ENCODE results near the gene CBFA2T3.

The CBFA2T3 gene

DNA sequence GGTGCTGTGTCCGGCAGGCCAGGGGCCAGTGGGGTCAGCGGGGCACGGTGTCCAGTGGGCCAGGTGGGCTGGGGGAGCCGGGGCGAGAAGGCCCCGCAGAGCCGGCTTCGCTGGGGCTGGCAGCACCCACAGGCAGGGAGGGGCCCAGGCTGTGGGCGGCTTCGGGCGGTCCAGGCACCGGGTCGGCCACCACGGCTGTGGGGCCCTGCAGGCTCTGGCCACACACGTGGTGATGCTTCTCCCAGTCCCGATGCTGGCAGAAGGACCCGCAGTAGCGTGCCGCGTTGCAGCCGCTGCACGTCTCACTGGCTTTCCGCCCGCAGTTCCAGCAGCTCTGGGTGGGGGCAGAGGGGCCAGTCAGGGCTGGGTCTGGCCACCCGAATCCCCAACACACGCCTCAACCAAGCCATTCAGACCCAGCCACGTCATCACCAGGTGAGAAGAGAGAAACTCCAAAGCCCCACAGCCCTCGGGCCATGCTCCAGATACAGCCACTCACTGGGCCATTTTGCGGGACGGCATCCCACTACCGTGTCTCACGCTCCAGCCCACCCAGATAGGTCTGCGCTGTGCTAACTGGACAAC, 100.0 kb downstream of the CBFA2T3 start:
- DNase-seq (ENCODE audit: low read depth in 2 of 2): no peak

DNA sequence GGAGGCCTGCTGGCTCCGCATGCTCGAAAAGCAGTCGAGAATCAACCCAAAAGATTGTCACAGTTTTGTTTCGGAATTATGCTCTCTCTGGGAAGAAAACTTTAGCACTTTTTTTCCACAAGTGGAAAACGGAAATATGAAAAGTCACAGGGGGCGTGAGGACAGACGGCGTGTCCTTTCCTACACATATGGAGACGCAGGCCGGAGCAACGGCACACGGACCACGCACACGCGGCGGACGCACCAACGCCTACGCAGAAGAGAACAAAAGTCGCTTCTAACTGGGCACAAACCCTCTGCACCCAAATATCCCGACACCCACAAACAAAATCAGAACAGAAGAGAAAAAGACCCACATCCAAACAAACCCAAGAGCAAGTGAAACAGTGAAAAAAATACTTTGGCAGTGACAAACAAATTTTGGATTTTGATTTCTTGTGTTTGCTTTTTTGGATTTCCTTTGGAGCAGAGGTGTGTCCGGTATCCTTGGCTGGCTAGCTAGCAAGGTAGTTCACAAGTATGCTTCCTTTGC, 101.2 kb downstream of the CBFA2T3 start:
- DNase-seq (ENCODE audit: low read depth in 2 of 2): no peak

DNA sequence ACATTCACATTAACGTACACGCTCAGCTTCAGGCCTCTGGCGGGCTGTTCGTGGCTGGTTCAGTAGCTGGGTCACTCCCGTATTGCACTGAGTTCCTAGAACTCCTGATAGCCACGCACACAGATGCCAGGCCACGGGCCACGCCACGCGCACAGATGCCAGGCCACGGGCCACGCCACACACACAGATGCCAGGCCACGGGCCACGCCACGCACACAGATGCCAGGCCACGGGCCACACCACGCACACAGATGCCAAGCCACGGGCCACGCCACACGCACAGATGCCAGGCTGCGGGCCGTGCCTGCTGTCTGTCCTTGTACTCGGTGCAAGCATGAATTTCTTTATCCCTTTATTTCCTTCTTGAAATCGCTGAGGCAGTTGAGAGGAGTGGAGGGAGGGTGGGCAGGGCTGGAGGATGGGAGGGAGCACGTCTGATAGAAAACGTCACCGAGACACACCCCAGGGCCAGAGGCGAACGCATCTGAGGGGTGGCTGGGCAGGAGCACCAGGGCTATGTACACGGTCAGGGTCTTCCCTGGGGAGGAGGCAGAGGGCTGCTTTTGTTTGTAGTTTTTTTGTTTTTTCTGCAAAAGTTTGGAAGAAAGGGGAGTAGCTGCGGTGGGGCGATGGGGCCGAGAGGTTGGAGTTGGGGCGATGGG, 101.9 kb downstream of the CBFA2T3 start:
- no peak for DNase-seq (ENCODE audit: low read depth in 2 of 2)

DNA sequence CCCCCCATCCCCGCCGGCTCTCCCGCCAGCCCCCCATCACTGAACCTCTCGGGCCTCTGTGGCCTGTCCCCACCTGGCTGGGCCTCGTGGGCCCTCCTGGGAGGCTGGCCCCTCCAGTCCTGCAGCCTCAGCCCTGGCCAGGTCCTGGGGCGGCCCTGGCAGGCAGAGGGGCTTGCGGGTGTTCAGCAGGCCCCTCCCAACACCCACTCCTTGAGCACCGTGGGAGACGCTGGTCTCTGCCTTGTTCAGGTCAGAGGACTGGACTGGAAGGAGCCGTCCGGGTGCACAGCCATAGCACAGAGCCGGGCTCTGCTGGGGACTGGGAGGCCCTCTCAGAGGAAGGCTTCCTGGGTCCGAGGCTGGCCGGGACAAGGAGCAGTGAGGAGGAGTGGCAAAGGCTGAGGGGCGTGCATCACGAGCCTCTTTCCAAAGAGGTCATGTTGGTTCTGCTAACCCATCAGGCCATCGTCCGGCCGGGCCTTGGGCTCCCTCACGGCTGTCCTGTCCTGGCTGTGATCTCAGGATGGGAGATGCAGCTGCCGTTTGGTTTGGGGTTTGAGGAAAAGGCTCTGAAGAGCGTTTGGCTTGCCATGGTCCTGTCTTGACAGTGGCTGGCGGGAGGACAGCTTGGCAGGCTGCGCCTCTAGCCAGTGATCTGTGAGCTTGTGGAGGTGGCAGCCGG, 104.2 kb downstream of the CBFA2T3 start:
- no peak for DNase-seq (ENCODE audit: low read depth in 2 of 2)

DNA sequence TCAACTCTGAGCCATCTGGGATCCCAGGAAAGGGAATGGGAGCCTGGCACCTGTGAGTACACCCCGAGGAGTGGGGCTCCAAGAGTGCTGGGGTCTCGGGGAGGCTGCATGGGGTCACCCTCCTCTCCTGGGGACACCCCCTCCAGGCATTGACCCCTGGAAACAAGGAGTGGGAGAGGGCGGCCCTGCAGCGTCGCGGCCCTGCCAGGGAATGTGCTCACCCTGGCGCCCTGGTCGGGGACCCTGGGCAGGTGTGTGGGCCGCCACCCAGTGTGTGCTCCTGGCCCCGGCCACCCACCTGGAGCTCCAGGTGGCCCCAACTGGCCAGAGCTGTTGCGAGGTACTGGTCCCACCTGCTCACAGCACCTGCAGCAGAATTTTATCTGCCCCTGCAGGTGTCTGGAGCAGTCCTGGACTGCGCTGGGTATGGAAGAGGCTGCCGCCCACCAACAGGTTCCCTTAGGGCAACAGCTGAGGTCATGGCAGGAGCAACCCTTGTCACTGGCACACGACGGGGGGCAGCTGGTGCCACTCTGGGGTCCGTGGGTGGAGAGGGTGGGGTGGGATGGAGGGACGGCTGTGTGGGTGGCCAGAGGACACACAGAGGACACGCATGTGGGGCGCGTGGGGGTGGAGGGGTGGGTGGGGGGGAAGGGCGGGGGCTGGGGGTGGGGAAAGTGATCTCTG, 105.1 kb downstream of the CBFA2T3 start:
- no peak for DNase-seq (ENCODE audit: low read depth in 2 of 2)

DNA sequence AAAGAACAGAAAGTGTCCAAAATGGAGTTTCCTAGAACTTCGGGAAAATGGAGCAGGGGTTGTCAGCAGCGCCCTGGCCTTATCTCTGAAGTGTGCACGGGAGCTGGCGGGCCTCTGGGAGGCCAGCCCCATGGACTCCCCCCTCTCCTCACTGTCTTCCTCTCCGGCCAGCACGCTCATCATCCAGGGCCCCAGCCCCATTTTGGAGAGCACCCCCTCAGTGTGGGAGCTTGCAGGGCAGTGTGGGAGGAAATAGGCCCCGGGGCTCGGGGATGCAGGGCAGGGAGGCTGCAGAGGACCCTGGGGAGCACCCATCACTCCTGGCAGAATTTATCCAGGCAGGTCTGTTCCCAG, 105.7 kb downstream of the CBFA2T3 start:
- DNase-seq (ENCODE audit: low read depth in 2 of 2): no peak

- no peak for DNase-seq (ENCODE audit: low read depth in 2 of 2)
These were observed 106.2 kb downstream of the CBFA2T3 start for GRCh38 chr16:88870608-88871348.

DNA sequence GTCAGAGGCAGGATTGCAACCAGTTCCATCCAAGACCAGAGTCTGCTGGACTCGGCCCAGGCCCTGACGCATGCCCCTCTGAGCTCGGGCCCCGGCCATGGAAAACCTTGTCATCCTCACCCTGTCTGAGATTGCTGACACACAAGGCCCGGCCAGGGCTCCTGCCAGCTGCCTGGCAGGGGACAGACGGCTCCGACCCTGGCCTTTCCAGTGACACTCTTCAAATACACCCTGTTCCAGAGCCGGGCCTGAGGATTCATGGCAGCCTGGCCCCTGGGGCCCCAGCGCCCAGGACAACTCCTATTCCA, 107.4 kb downstream of the CBFA2T3 start:
- DNase-seq (ENCODE audit: low read depth in 2 of 2): no peak

GRCh38 chr16:88868974-88869672, 107.9 kb downstream of the CBFA2T3 start:
- DNase-seq (ENCODE audit: low read depth in 2 of 2): no peak

DNA sequence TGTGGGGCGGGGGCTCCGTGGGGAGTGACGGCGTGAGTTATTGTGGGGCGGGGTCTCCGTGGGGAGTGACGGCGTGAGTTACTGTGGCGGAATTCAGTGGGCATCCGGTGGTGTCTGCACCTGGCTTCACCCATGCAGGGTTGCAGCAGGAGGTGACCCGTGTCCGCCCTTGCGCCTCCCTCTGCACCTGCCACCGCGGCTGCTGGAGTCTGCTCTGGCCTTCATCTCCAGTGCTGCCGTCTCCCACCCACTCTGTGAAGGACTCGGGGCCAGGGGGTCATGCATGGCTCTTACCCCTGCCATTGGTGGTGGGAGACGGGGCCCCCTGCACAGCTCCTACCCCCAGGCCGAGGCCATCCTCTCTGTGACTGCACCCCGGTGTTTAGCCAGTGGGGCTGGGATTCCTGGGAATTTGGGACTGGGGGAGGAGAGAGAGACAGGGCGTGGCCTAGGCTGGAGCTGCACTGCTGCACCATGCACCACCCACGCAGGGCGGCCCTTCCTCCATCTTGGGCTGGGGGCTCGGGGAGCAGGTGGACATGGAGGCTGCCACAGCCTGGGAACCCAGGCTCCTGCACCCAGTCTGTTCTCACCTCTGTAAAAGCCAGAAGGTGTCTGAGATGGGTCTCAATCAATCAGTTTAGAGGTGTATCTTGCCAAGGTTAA, 109.3 kb downstream of the CBFA2T3 start:
- no peak for DNase-seq (ENCODE audit: low read depth in 2 of 2)

DNA sequence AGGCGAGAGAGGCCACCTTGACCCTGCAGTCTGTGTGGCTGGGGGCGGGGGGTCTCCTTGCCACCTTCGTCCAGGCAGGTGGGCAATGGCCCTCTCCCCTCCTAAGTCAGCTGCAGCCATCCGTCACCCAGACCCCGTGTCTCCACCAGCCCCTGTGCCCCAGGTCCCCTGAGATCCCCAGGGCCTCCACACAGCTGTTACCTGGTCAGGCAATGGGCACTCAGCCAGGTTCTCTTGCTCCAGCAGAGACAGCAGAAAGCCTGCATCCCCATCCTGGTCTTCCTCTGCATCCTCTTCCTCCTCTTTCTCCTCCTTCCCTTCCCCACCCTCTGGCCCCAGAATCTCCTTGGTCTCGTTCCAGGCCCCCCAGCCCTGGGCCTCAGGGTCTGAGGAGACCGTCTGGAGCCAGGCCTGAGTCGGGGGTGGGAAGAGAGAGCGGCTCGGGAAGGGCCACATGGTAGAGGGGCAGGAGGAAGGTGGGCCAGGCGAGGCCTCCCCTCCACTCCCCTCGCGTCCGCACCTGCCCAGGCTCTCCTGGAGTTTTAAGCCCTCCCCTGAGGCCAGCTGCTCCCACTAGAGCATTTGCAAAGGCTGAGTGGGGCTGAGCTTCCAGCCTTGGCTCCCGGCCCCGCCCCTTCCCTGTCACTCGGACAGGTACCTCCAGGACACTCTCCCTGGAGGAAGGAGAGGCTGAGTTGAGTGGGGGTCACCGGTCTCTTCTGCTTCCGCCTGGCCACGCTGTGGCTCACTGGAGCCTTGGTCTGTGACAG, 110.7 kb downstream of the CBFA2T3 start, which contains the start of gene PABPN1L:
PABPN1L (minus strand) TSS at position 510 of the 770 bp plus-strand sequence; CDS start at position 456, 54 bp downstream.
- DNase-seq (ENCODE audit: low read depth in 2 of 2): no peak

DNA sequence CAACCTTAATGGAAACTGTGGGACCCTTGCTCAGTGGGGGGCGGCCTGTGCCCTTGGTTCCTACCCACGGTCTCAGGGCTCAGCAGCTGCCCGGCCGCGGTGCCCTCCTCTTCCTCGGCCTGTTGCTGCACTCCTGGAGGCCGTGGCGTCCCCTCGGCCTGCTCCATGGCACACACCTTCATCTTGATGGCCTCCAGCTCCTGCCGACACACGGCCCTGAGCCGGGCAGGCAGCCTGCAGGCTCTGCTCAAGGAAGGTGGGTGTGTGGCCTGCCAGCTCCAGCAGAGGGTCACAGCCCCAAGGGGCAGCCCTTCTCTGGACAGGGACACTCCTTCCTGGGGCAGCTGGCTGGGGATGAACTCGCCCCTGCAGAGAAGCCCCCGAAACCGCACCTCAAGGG, 111.3 kb downstream of the CBFA2T3 start:
- no peak for DNase-seq (ENCODE audit: low read depth in 2 of 2)

DNA sequence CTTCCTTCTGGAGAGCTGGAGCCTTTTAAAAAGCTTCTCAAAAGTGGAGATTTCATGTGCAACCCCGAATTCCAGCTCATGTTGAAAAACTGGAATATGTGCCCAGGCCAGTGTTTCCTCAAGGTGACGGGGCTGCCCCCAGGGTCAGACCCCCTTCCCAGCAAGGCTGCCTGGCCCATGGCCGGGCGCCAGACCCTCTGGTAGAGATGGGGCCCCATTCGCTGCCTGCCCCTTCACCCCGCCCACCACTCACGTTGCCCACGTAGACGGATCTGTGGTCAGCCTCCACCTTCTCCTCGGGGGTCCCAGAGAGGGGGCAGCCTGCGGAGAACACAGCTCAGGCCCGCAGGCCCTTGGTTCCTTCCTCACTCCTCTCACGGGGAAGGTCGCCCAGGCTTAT, 111.7 kb downstream of the CBFA2T3 start:
- DNase-seq (ENCODE audit: low read depth in 2 of 2): no peak

DNA sequence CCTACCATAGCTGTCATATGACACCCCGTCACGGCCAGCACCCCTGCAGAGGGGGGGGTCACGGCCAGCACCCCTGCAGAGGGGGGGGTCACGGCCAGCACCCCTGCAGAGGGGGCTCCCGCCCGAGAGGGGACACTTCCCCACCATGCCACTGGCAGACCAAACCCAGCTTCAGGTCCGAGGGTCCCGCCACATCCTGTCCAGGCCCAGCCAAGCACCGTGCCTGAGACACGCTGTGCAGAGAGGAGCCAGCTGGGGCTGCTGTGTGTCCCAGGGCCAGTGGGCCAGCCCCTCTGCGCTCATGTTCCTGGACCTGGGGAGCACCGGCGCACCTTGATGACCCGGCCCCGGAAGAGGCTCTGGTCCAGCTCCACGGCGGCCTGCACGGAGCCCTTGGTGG, 112.5 kb downstream of the CBFA2T3 start:
- no peak for DNase-seq (ENCODE audit: low read depth in 2 of 2)

- no peak for DNase-seq (ENCODE audit: low read depth in 2 of 2)
These were observed 112.9 kb downstream of the CBFA2T3 start for GRCh38 chr16:88864099-88864498.

GRCh38 chr16:88863426-88863825, 113.6 kb downstream of the CBFA2T3 start:
- no peak for DNase-seq (ENCODE audit: low read depth in 2 of 2)

DNA sequence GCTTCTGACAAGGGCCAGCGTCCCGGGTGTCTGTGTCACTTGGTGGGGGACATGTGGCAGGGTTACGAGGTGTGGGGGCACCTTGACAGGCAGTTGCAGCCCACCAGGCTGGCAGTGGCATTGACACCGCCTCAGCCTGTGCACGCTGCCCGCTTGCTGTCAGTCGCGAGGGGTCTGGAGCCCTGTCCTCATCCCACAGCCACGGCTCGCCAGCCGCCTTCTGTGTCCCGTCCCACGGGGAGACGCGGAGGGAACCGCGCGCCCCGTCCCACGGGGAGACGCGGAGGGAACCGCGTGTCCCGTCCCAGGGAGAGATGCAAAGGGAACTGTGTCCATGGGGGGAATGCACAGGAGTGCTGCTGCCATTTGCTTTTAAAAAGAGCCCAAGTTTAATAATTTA, 114.0 kb downstream of the CBFA2T3 start:
- DNase-seq (ENCODE audit: low read depth in 2 of 2): no peak

DNA sequence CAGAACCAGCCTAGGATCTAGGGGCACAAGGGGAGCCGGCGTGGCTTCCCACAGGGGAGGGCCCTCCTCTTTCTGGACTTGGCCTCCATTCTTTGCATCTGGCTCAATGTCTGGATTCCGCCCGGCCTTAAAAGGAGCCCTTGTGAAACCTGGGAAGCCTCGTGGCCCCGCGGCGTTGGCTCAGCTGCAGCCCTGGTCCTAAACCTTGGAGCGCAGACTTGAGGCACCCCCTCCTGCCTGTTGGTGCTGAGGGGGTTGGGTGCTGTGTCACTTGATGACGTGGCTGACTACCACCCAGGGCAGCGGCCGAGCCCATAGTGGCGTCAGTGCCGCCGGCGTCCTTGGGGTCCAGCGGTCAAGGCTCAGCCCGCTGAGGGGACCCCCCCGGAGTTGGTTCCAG, 115.6 kb downstream of the CBFA2T3 start:
- DNase-seq (ENCODE audit: low read depth in 2 of 2): no peak

GRCh38 chr16:88859381-88860091, 117.5 kb downstream of the CBFA2T3 start:
- no peak for DNase-seq (ENCODE audit: low read depth in 2 of 2)

Data from stimulated activated CD4-positive, alpha-beta T cell treated with anti-CD3 and anti-CD28 coated beads, Interleukin-12 subunit alpha, Interleukin-12 subunit beta, amount 100 ng/mL, for 24 hours (primary cell).